GM12873 (cell line): ENCODE results near the gene DPH6.

Experiments
- CTCF ChIP-seq: IDR thresholded peaks from 2 replicates; pipeline ENCODE4 v1.5.1; 2012; ENCODE audit warnings: low read depth, mild to moderate bottlenecking, moderate library complexity, low read length, control low read depth; ENCODE audit not compliant: insufficient read depth; ENCODE audit errors: missing control alignments

Gene DPH6

GRCh38 chr15:35471024-35471423, 74.9 kb downstream of the DPH6 start:
- no peak for TF ChIP-seq CTCF

GRCh38 chr15:35470441-35470840, 75.5 kb downstream of the DPH6 start:
- no peak for TF ChIP-seq CTCF

- no peak for TF ChIP-seq CTCF
These were observed 79.5 kb downstream of the DPH6 start for GRCh38 chr15:35466476-35466875.

- no peak for TF ChIP-seq CTCF
These were observed 80.2 kb downstream of the DPH6 start for GRCh38 chr15:35465783-35466182.

- no peak for TF ChIP-seq CTCF
These were observed 85.3 kb downstream of the DPH6 start for GRCh38 chr15:35460616-35461015.

GRCh38 chr15:35458176-35458856, 87.6 kb downstream of the DPH6 start:
- no peak for TF ChIP-seq CTCF

GRCh38 chr15:35455201-35455600, 90.8 kb downstream of the DPH6 start:
- TF ChIP-seq CTCF: no peak
